HEK293 (cell line): ENCODE results near the gene RNF121.

ENCODE experiments used
- CTCF ChIA-PET: fragments of 350-600 bp; formaldehyde crosslinking; extraction: SDS; loops from one replicate; lab custom pipeline; 2021; ENCODE audit warnings: antibody characterized with exemption; lab: Yijun Ruan, JAX
- POLR2A ChIA-PET: fragments of 300-600 bp; formaldehyde crosslinking; extraction: SDS; loops from one replicate; lab custom pipeline; 2020; ENCODE audit warnings: antibody characterized with exemption, inconsistent platforms; lab: Yijun Ruan, JAX
- H3K27ac ChIP-seq: fragments of 200-500 bp; sonication (Bioruptor generic); 2 replicates; pipeline ENCODE4 v1.5.1; 2014; ENCODE audit warnings: low read depth, low read length, control low read depth, inconsistent platforms; ENCODE audit errors: extremely low read depth
- H3K36me3 ChIP-seq, 2 experiments: fragments of 200-500 bp in 1 of 2; sonication (Bioruptor generic) in 1 of 2; 1 replicate in 1 of 2; 2 replicates in 1 of 2; pipeline ENCODE4 v1.5.1; 2014 to 2017; ENCODE audit warnings: inconsistent platforms in 2 of 2, low read length in 2 of 2; ENCODE audit not compliant: control insufficient read depth in 2 of 2, insufficient read depth in 1 of 2
- H3K4me1 ChIP-seq: fragments of 200-500 bp; sonication (Bioruptor generic); 2 replicates; pipeline ENCODE4 v1.5.1; 2014; ENCODE audit warnings: mild to moderate bottlenecking, low read length, inconsistent platforms; ENCODE audit not compliant: control insufficient read depth, insufficient read depth
- H3K4me3 ChIP-seq: 2 replicates; pipeline ENCODE4 v1.5.1; 2011; ENCODE audit warnings: low read depth, mild to moderate bottlenecking, control low read depth, low read length, moderate library complexity
- H3K9me3 ChIP-seq: fragments of 200-500 bp; sonication (Bioruptor generic); 2 replicates; pipeline ENCODE4 v1.5.1; 2014; ENCODE audit warnings: low read depth, low read length, inconsistent platforms; ENCODE audit not compliant: control insufficient read depth, insufficient read depth
- ELK4 ChIP-seq: IDR thresholded peaks from 2 replicates; pipeline ENCODE4 v1.6.1; 2011; ENCODE audit warnings: mild to moderate bottlenecking, low read depth, low read length, borderline replicate concordance
- GLI2 ChIP-seq: fragments of 450-650 bp; formaldehyde crosslinking; IDR thresholded peaks from 2 replicates; pipeline ENCODE4; 2017; ENCODE audit warnings: missing biosample characterization, missing genetic modification characterization, low read depth, borderline replicate concordance
- HOXD13 ChIP-seq: sonication (generic); formaldehyde crosslinking; IDR thresholded peaks from 2 replicates; pipeline ENCODE4 v1.8.0; 2022; ENCODE audit warnings: missing genetic modification reagents, borderline replicate concordance
- KLF10 ChIP-seq: fragments of 450-650 bp; IDR thresholded peaks from 2 replicates; pipeline ENCODE4 v1.5.1; 2018; ENCODE audit warnings: missing biosample characterization, mild to moderate bottlenecking, missing genetic modification characterization
- KLF9 ChIP-seq: fragments of 450-650 bp; formaldehyde crosslinking; IDR thresholded peaks from 2 replicates; pipeline ENCODE4 v1.5.1; 2016; ENCODE audit warnings: missing biosample characterization, missing genetic modification characterization, low read depth
- PRDM4 ChIP-seq: fragments of 450-650 bp; formaldehyde crosslinking; IDR thresholded peaks from 2 replicates; pipeline ENCODE4 v1.5.1; 2017; ENCODE audit warnings: missing biosample characterization, missing genetic modification characterization
- YY1 ChIP-seq: fragments of 450-650 bp; formaldehyde crosslinking; IDR thresholded peaks from 2 replicates; pipeline ENCODE4 v1.5.1; 2018; ENCODE audit warnings: missing biosample characterization, missing genetic modification characterization
- ZBTB10 ChIP-seq: fragments of 450-650 bp; formaldehyde crosslinking; IDR thresholded peaks from 2 replicates; pipeline ENCODE4 v1.5.1; 2016; ENCODE audit warnings: missing biosample characterization, missing genetic modification characterization
- ZBTB11 ChIP-seq: fragments of 450-650 bp; formaldehyde crosslinking; conservative IDR thresholded peaks from 2 replicates; pipeline ENCODE4 v1.5.1; 2016; ENCODE audit warnings: low read depth, missing biosample characterization, missing genetic modification characterization
- ZBTB17 ChIP-seq: fragments of 450-650 bp; formaldehyde crosslinking; IDR thresholded peaks from 2 replicates; pipeline ENCODE4 v1.5.1; 2016; ENCODE audit warnings: missing biosample characterization, missing genetic modification characterization
- ZBTB20 ChIP-seq: fragments of 450-650 bp; formaldehyde crosslinking; IDR thresholded peaks from 2 replicates; pipeline ENCODE4 v1.5.1; 2016; ENCODE audit warnings: missing biosample characterization, missing genetic modification characterization
- ZNF138 ChIP-seq: fragments of 450-650 bp; formaldehyde crosslinking; IDR thresholded peaks from 2 replicates; pipeline ENCODE4 v1.5.1; 2016; ENCODE audit warnings: missing biosample characterization, missing genetic modification characterization, borderline replicate concordance
- ZNF16 ChIP-seq: fragments of 450-650 bp; formaldehyde crosslinking; IDR thresholded peaks from 2 replicates; pipeline ENCODE4 v1.5.1; 2016; ENCODE audit warnings: low read depth, missing biosample characterization, missing genetic modification characterization
- ZNF214 ChIP-seq: fragments of 450-650 bp; formaldehyde crosslinking; IDR thresholded peaks from 2 replicates; pipeline ENCODE4 v1.5.1; 2017; ENCODE audit warnings: missing biosample characterization, mild to moderate bottlenecking, missing genetic modification characterization, borderline replicate concordance
- ZNF362 ChIP-seq: fragments of 450-650 bp; formaldehyde crosslinking; IDR thresholded peaks from 2 replicates; pipeline ENCODE4 v1.5.1; 2016; ENCODE audit warnings: missing biosample characterization, missing genetic modification characterization
- ZNF488 ChIP-seq: fragments of 450-650 bp; formaldehyde crosslinking; IDR thresholded peaks from 2 replicates; pipeline ENCODE4 v1.5.1; 2016; ENCODE audit warnings: missing biosample characterization, missing genetic modification characterization
- ZNF514 ChIP-seq: fragments of 450-650 bp; formaldehyde crosslinking; IDR thresholded peaks from 2 replicates; pipeline ENCODE4 v1.5.1; 2016; ENCODE audit warnings: missing biosample characterization, missing genetic modification characterization
- ZNF544 ChIP-seq: fragments of 450-650 bp; formaldehyde crosslinking; IDR thresholded peaks from 2 replicates; pipeline ENCODE4 v1.5.0; 2017; ENCODE audit warnings: missing biosample characterization, missing genetic modification characterization
- ZNF560 ChIP-seq: fragments of 450-650 bp; formaldehyde crosslinking; IDR thresholded peaks from 2 replicates; pipeline ENCODE4 v1.5.1; 2017; ENCODE audit warnings: missing biosample characterization, missing genetic modification characterization, borderline replicate concordance
- ZNF596 ChIP-seq: fragments of 450-650 bp; IDR thresholded peaks from 2 replicates; pipeline ENCODE4 v1.5.0; 2018; ENCODE audit warnings: missing biosample characterization, mild to moderate bottlenecking, missing genetic modification characterization, moderate library complexity
- ZNF664 ChIP-seq: fragments of 450-650 bp; formaldehyde crosslinking; IDR thresholded peaks from 2 replicates; pipeline ENCODE4 v1.5.1; 2016; ENCODE audit warnings: missing biosample characterization, missing genetic modification characterization

Gene RNF121

GRCh38 chr11:71929491-71929890, 645 bp downstream of the RNF121 start (continued):
- TF ChIP-seq GLI2 (tag by site-specific recombination) (no peak), ZNF362 (tag by site-specific recombination) (no peak), ZBTB20 (tag by site-specific recombination) (no peak), ZNF488 (tag by site-specific recombination) (no peak), KLF9 (no peak), ZBTB11 (tag by site-specific recombination) (no peak), ZNF544 (tag by site-specific recombination) (no peak)

GRCh38 chr11:71930556-71931244, 1.9 kb downstream of the RNF121 start:
- H3K36me3 ChIP-seq: peaks cover 0 to 11% of the 10 kb centered on the region in 2 experiments; a peak in 1 of 3 replicates
- no peak overlapping the region for H3K4me3 ChIP-seq
- TF ChIP-seq YY1 (no peak), ZNF664 (no peak), ZNF560 (tag by site-specific recombination) (no peak), HOXD13 (CRISPR knock-in tag) (no peak), ZBTB17 (tag by site-specific recombination) (no peak), KLF10 (no peak), ZNF214 (tag by site-specific recombination) (no peak), ZNF596 (tag by site-specific recombination) (no peak), ZNF138 (tag by site-specific recombination) (no peak), ZNF16 (tag by site-specific recombination) (no peak)
- TF ChIP-seq, all 188 proteins: peak for 0
- no peak overlapping the region for H3K27ac ChIP-seq
- CTCF ChIA-PET: interaction anchor here (0.5 to 0.6 kb wide), 2 partner anchors 226 to 501 kb away, joined by 3 to 4 read pairs; no protein-coding TSS in a partner anchor
- no peaks in the 10 kb centered on the region for H3K9me3 ChIP-seq
- H3K4me1 ChIP-seq: no peaks in the 10 kb centered on the region
- POLR2A ChIA-PET: interaction anchor here (3.2 kb wide), 1 partner anchor 14 kb away, joined by 32 read pairs; no protein-coding TSS in a partner anchor

- H3K36me3 ChIP-seq: peaks cover 0 to 6% of the 10 kb centered on the region in 2 experiments; a peak in 1 of 3 replicates
- TF ChIP-seq PRDM4 (tag by site-specific recombination) (no peak), ZNF514 (tag by site-specific recombination) (no peak), ELK4 (no peak), ZBTB10 (tag by site-specific recombination) (no peak)
These were observed 2.4 kb downstream of the RNF121 start for GRCh38 chr11:71931245-71931602.

More at GRCh38 chr11:71931245-71931602, 2.4 kb downstream of the RNF121 start:
- CTCF ChIA-PET: interaction anchor here (0.6 kb wide), 1 partner anchor 500 kb away, joined by 4 read pairs; no protein-coding TSS in a partner anchor
- Histone ChIP-seq H3K4me1 (no peaks in the 10 kb centered on the region), H3K27ac (no peak overlapping the region), H3K9me3 (no peaks in the 10 kb centered on the region), H3K4me3 (no peak overlapping the region)
- POLR2A ChIA-PET: interaction anchor here (0.6 kb wide), 1 partner anchor 53 kb away, joined by 5 read pairs; no protein-coding TSS in a partner anchor
